Right forelimb (tissue), 1 donor: ENCODE measurements around the gene FIGNL2.
"Not testable (repeated sequence)": the region's sequence is repeated elsewhere in the genome, so short reads cannot be mapped to it uniquely, and the experiment has no call there.

Experiments used
- DNase-seq: peaks from one replicate; pipeline ENCODE4 v3.0.0-alpha.2; 2018

Gene FIGNL2

DNA sequence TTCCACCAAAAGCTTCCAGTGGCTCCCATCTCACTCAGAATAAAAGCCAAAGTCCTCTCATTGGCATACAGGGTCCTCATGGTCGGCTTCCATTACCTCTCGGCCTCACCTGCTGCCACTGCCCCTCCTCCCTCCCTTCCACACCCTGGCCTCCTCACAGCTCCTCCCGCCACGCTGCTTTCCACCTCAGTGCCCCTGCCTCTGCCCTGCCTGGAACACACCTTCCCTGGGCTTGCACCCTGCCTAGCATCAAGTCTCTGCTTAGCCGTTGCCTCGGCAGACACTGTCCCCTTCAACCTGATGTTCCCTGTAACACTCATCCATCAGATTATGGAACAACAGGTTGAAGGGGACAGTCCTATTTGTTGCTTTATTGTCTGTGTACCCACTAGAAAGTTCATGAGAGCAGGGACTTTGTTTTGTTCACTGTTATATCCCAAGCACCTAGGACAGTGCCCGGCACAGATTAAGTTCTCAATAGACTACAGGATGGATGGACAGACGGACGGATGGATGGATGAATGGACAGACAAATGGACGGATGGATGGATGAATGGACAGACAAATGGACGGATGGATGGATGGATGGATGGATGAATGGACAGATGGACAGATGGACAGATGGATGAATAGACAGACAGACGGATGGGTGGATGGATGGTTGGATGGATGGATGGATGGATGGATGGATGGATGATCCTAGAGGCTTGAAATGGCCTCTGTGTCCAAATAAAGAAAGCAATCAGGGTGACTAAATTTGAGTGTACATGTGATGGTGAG is 14.9 kb downstream of the FIGNL2 start:
- DNase-seq, result no peak

- no peak for DNase-seq
Observed at GRCh38 chr12:51832354-51833107, 16.0 kb downstream of the FIGNL2 start.

DNA sequence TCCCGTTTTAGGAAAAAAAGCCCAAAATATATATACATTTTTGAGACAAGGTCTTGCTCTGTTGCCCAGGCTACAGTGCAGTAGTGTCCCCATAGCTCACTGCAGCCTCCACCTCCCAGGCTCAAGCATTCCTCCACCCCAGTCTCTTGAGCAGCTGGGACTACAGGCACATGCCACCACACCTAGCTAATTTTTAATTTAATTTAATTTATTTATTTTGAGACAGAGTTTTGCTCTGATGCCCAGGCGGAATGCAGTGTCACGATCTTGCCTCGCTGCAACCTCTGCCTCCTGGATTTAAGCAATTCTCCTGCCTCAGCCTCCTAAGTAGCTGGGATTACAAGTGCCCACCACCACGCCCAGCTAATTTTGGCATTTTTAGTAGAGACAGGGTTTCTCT is 16.7 kb downstream of the FIGNL2 start:
- not testable (repeated sequence) for DNase-seq

GRCh38 chr12:51829641-51830040 is 18.9 kb downstream of the FIGNL2 start:
- no peak for DNase-seq

DNA sequence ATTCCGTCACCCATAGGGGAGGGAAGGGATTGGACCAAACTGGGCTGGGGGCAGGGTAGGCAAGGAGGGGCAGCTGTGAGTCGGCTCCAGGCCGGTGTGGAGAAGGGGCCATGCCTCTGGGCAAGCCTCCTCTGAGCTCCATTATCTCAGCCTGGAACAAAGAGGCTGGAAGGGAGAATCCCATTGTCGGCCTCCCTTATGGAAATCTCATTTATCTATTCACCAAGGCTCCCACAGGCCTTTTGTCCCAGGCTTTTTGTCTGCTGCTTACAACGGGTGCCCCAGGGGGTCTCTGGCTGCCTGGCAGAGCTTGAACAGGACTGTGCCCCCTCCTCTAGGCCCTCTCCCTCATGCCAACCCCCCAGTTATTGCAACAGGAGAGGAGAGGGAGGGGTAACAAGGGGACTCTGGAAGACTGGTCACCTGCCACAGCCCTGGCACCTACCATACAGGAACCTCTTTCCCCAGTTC is 19.5 kb downstream of the FIGNL2 start:
- DNase-seq, result no peak

DNA sequence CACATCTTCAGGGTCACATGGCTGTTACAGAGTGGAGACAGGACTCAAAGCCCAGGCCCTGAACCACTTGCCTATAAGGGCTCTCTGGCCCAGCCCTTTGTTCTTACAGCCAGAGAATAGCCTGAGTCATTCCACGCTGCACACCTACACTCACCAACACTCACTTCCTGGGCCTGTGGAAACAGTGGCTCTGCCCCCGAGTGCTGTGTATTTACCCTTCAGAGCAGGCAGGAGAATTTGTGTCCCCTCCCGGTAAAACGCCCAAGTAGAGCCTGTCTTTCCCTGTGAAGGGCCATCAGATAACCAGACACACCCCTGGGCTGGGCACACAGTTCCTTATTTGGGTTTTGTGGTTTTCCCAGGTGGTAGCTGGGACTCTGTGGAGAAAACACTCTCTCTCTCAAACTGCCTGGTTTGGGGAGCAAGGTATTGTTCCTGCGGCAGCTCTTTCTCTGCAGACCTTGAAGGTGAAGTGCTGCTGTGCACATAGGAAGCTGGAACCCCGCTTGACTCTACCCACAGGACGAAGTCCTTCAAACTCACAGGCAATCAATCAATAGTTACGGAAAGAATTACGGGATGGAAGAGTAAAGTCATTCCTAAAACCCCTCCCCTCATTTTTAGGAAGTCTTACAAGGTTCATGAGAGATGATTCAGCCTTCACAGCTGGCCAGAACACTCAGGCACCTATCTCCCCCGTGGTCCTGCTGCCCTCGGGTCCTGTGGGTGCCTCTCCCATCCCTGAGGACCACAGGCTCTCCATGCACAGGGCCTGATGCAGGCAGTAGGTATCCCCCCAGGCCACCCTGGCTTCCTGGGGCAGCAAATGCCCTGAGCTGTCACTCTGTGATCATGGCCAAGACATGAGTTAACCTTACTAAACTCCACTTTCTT is 20.3 kb downstream of the FIGNL2 start:
- no peak for DNase-seq

- no peak for DNase-seq
Observed at GRCh38 chr12:51826881-51827280, 21.6 kb downstream of the FIGNL2 start.

GRCh38 chr12:51825216-51825615 is 23.3 kb downstream of the FIGNL2 start:
- no peak for DNase-seq

DNA sequence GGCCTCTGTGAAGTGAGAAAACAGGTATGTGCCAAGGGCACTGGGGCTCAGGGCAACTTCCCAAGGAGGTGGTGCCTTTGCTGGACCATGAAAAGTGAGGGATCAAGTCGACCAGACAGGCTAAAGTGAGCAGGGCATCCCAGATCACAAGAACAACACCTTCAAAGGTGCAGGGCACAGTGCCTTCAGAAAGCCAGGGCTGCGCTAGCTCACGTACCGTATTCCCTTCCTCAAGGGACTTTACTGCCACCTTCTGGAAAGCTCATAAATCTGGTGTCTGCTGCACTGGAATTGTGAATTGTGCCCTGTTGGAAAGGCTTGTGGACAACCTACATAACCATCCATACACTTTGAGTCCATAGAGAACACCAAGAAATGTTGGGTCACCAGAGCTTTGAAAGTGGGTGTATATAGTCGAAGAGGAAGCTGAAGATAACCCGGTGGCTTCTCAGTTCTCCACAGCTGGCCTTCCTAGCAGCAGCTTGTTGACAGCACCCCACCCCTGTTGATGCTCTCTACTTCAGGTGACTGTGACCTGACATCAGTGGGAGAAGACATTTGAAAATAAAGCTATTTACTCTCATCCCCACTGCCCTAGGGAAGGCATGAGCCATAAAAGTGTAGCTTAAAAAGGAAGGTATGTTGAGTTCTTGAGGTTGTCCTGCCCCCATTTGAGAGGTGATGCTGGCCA is 24.5 kb downstream of the FIGNL2 start:
- DNase-seq, result no peak

GRCh38 chr12:51822956-51823355 is 25.6 kb downstream of the FIGNL2 start:
- DNase-seq, result no peak

DNA sequence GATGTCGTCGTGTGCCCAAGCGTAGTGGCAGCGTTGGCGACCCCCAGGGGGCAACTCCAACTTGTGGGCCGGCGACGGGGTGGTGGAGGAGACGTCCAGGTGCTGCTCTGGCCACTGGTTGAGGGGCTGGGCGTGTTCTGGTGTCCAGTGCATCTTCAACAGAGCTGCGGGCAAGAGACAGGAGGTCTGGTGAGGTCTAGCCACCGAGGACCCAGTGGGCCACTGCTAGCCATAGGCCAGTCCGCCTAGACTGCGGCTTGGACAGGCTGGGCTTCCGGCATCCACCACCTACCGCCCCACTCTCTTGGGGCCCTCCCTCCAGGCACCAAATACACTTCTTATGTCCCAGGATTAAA is 26.3 kb downstream of the FIGNL2 start:
- DNase-seq, result no peak

GRCh38 chr12:51821440-51822260 is 26.9 kb downstream of the FIGNL2 start:
- no peak for DNase-seq

- DNase-seq, result peak; percentile 82
Observed at GRCh38 chr12:51820526-51821439, 27.7 kb downstream of the FIGNL2 start.

- no peak for DNase-seq
Observed at GRCh38 chr12:51819736-51820525, 28.6 kb downstream of the FIGNL2 start.

DNA sequence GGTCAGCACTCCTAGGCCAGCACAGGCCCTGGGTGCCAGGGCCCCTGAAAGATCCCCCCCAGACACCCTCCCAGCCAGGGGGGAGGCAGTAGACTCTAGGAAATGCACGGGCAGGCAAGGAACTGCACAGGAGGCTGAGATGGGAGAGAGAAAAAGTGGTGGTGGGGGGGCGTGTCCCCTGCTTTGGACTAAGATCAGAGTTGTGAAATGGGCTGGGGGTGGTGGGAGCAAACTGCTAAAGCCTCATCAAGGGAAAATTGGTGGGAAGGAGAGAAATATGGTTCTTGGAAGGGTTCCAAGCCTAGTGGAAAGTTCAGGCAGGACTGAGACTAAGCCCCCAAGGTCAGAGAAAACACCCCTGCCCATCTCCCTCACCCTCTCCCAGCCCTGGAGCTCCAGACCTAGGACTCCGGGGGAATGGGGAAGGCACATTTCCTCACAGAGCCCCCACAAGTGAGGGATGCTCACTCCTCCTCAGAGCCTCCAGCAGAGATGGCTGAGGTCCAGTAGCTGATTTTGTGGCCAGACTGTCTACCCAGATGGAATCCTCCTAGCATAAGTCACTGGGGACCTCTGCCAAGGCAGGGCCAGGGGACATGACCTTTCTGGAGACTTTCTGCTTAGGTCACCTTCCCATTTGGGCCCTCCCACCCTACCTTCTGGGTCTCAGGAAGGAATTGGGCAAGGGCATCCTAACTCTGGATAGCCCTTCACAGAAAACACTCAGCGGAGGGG is 29.8 kb downstream of the FIGNL2 start:
- peak; percentile 55 for DNase-seq

- peak; percentile 35 for DNase-seq
Observed at GRCh38 chr12:51818086-51818485, 30.4 kb downstream of the FIGNL2 start.

GRCh38 chr12:51817027-51817953 is 31.2 kb downstream of the FIGNL2 start:
- DNase-seq, result no peak

- no peak for DNase-seq
Observed at GRCh38 chr12:51815571-51815970, 32.9 kb downstream of the FIGNL2 start.
